ENCODE data around the gene STK32B. TPM values are rescaled to one million over a fixed set of nuclear protein-coding genes. Genes with fewer than 3 reads are reported as not detected.

Gene STK32B
- total RNA-seq, 6 donors from 2014 or later = 0.22 to 3.4 (median 1.0) TPM

DNA sequence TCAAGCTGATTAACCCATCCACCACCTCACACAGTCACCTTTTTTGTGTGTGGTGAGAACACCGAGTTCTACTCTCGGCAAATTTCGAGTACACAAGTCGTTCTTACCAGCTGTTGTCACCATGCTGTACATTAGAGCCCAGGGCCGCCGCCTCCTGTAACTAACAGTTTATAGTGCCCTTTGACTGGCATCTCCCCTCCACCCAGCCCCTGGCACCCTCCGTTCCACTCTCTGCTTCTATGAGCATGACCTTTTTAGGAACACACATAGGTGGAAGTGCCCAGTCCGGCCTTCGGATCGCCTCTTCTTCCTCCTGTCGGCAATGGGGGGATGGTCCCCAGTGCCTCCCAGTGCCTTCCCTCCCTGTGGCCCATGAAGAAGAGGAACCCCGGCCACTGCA is 141.4 kb downstream of the STK32B start:
- Histone ChIP-seq H3K27ac (no peak overlapping the region), H3K9me3 (no peaks in the 10 kb centered on the region), H3K4me1 (no peaks in the 10 kb centered on the region), H3K4me3 (no peak overlapping the region), H3K36me3 (no peaks in the 10 kb centered on the region), H3K27me3 (no peaks in the 10 kb centered on the region)
- 78 to 83% methylated on average over 10 to 12 of the region's 12 CpGs for WGBS, 2 donors
- ATAC-seq (ENCODE audit: low FRiP score in 2 of 2) = no peak
- TF ChIP-seq POLR2A (IDR thresholded peaks at IDR 0.05) (no peak), POLR2AphosphoS5 (IDR thresholded peaks at IDR 0.05) (no peak), EP300 (IDR thresholded peaks at IDR 0.05) (no peak)
- TF ChIP-seq, protein P1, sequence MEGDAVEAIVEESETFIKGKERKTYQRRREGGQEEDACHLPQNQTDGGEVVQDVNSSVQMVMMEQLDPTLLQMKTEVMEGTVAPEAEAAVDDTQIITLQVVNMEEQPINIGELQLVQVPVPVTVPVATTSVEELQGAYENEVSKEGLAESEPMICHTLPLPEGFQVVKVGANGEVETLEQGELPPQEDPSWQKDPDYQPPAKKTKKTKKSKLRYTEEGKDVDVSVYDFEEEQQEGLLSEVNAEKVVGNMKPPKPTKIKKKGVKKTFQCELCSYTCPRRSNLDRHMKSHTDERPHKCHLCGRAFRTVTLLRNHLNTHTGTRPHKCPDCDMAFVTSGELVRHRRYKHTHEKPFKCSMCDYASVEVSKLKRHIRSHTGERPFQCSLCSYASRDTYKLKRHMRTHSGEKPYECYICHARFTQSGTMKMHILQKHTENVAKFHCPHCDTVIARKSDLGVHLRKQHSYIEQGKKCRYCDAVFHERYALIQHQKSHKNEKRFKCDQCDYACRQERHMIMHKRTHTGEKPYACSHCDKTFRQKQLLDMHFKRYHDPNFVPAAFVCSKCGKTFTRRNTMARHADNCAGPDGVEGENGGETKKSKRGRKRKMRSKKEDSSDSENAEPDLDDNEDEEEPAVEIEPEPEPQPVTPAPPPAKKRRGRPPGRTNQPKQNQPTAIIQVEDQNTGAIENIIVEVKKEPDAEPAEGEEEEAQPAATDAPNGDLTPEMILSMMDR (IDR thresholded peaks at IDR 0.05) = no peak
- DNase-seq = no peak

DNA sequence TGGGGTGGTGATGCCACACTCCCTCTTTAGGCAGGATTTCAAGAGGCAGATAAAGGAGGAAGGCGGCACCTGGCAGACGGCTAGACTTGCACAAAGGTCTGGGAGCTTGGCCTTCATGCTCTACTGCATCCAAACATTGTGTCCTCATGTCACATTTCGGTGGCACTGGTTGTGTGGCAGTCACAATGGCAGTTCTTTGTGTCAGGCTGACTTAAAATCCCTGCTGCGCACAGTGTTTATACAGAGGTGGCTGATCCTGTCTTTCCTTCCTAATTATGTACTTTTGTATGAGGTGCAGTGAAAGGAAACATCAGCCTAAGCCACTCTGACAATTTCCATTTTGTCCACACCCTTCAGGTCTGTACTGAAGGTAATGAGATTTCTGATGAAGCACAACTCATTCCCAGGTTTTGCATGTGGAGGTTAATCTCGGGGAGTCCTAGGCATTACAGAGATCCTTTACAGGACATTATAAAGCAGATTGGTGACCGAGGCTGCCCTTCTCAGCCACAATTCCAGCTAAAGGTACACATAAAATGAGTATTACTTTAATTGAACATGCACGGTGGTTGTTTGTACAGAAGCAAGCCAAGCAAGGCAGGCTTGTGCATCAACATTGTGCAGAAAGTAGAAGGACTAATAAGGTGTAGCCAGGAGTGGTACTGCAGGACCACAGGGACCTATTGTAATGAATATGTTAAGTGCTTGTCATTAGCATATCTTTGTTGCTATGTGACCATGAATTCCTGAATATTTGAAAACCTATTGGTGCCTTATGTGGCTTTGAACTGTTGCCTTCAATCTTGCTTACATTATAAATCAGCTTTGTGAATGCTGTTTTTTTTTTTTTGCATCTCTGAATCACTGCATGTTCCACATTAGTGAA is 147.6 kb downstream of the STK32B start:
- no peak overlapping the region for H3K4me3 ChIP-seq
- 70 to 76% methylated on average over 7 of the region's 7 CpGs for WGBS, 2 donors
- ATAC-seq (ENCODE audit: low FRiP score in 2 of 2) (no peak), DNase-seq (no peak)
- H3K9me3 ChIP-seq = no peaks in the 10 kb centered on the region
- H3K27ac ChIP-seq = no peak overlapping the region
- H3K4me1 ChIP-seq = no peaks in the 10 kb centered on the region
- no peaks in the 10 kb centered on the region for H3K27me3 ChIP-seq
- H3K36me3 ChIP-seq = no peaks in the 10 kb centered on the region
- TF ChIP-seq, protein P1 (IDR thresholded peaks at IDR 0.05) = no peak
- TF ChIP-seq POLR2A (IDR thresholded peaks at IDR 0.05) (no peak), POLR2AphosphoS5 (IDR thresholded peaks at IDR 0.05) (no peak), EP300 (IDR thresholded peaks at IDR 0.05) (no peak)

DNA sequence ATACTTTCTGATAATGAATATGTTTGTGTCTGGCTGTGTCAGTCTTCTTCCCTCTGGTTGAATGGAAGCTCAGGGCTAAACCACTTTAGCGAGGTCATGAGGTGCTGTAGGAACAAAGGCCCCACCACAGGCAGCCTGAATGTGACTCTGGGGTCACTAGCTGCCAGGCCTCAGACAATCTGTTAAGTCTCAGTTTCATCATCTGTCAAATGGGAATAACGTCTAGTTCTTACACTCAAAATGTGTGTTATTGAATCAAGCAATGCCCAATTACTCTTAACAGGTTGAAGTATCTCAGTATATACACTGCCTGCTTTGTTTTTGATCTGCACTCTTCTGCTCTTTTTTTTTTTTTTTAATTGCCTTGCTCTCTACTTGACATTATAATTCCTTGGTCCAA is 148.6 kb downstream of the STK32B start:
- no peaks in the 10 kb centered on the region for H3K36me3 ChIP-seq
- WGBS, 2 donors = 41 to 69% methylated on average over 2 of the region's 2 CpGs
- ATAC-seq (ENCODE audit: low FRiP score in 2 of 2) (no peak), DNase-seq (no peak)
- no peak for TF ChIP-seq POLR2AphosphoS5 (IDR thresholded peaks at IDR 0.05)
- TF ChIP-seq EP300 (IDR thresholded peaks at IDR 0.05) = no peak
- TF ChIP-seq, protein P1 (IDR thresholded peaks at IDR 0.05) = no peak
- TF ChIP-seq POLR2A (IDR thresholded peaks at IDR 0.05) = no peak
- H3K9me3 ChIP-seq = no peaks in the 10 kb centered on the region
- H3K4me1 ChIP-seq = no peaks in the 10 kb centered on the region
- H3K4me3 ChIP-seq = no peak overlapping the region
- no peaks in the 10 kb centered on the region for H3K27me3 ChIP-seq
- no peak overlapping the region for H3K27ac ChIP-seq

DNA sequence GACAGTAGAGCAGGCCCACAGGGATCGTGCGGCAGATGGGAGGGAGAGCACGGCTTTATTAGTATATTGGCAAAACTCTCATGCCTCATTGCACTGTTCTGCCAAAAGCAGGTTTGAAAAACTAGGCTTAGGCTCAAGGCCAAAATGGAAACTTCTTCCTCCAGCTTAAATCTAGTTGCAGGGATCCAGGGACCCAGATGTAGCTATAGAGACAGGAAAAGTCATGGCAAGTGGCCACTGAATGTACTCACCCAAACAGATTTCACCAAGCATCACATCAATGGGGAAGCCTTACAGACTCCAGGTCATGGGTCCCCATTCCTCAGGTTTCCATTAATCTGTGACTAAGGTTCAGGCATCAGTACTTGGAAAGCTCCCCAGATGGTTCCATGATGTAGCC is 149.2 kb downstream of the STK32B start:
- TF ChIP-seq POLR2AphosphoS5 (IDR thresholded peaks at IDR 0.05) = no peak
- TF ChIP-seq, protein P1 (IDR thresholded peaks at IDR 0.05) = no peak
- Histone ChIP-seq H3K36me3 (no peaks in the 10 kb centered on the region), H3K4me3 (no peak overlapping the region), H3K9me3 (no peaks in the 10 kb centered on the region), H3K4me1 (no peaks in the 10 kb centered on the region), H3K27me3 (no peaks in the 10 kb centered on the region), H3K27ac (no peak overlapping the region)
- DNase-seq = no peak
- ATAC-seq (ENCODE audit: low FRiP score in 2 of 2) = no peak
- 67 to 86% methylated on average over 3 of the region's 3 CpGs for WGBS, 2 donors

Measured in upper lobe of left lung (tissue), 6 donors.